GM12878 (cell line): Measurements from ENCODE around the gene PELI1. TPM values are rescaled to one million over a fixed set of nuclear protein-coding genes. Genes with fewer than 3 reads are reported as not detected.

Experiments
- ATAC-seq: fragments of 200-7000 bp; cut with Tn5 transposase; 3 replicates; pipeline ENCODE4 v1.9.1; 2020; ENCODE audit warnings: mild to moderate bottlenecking, moderate library complexity
- BruUV-seq: library from RNA; stranded (reverse); fragments of 400-500 nt; replicated peaks from 2 replicates; lab custom pipeline; 2021; lab: Mats Ljungman, UMichigan
- CTCF ChIA-PET: fragments of 300-600 bp; sonication (Branson Sonifier 250); formaldehyde crosslinking; extraction: SDS; loops from one replicate; lab custom pipeline; 2021; ENCODE audit warnings: inconsistent platforms; lab: Yijun Ruan, JAX
- POLR2A ChIA-PET: fragments of 350-600 bp; formaldehyde crosslinking; extraction: SDS; loops from one replicate; lab custom pipeline; 2021; ENCODE audit warnings: inconsistent platforms; lab: Charles Lee
- RAD21 ChIA-PET: fragments of 300-600 bp; sonication (Branson Sonifier 250); formaldehyde crosslinking; loops from one replicate; lab custom pipeline; 2023; ENCODE audit warnings: antibody characterized with exemption; ENCODE audit not compliant: unreplicated experiment; lab: Charles Lee
- SMC1A ChIA-PET: fragments of 300-600 bp; sonication (Branson Sonifier 250); formaldehyde crosslinking; loops from one replicate; lab custom pipeline; 2023; ENCODE audit not compliant: unreplicated experiment, uncharacterized antibody; lab: Charles Lee
- DNase-seq: peaks from one replicate; pipeline ENCODE4 v3.0.0-alpha.2; 2011; ENCODE audit warnings: low read depth, low spot score
- FAIRE-seq: peaks from 3 replicates; lab custom pipeline; 2011; peaks lifted over from hg19 to GRCh38; lab: Jason Lieb, UNC
- H2AFZ ChIP-seq: 2 replicates; pipeline ENCODE4 v1.6.0; 2011; ENCODE audit warnings: low read depth, low read length, control low read depth; ENCODE audit not compliant: control insufficient read depth
- H3K27ac ChIP-seq: 2 replicates; pipeline ENCODE4 v1.5.1; 2011; ENCODE audit warnings: control low read depth; ENCODE audit not compliant: control insufficient read depth, insufficient read depth
- H3K27me3 ChIP-seq, 2 experiments: replicated peaks in 1 of 2; 2 replicates each; pipeline versions ENCODE4 v1.6.0 to v1.6.1; 2011; ENCODE audit warnings: low read length in 1 of 2; ENCODE audit not compliant: control insufficient read depth in 2 of 2, insufficient read depth in 2 of 2
- H3K36me3 ChIP-seq, 2 experiments: 2 replicates each; pipeline ENCODE4 v1.5.1; 2011; ENCODE audit warnings: low read length in 1 of 2; ENCODE audit not compliant: control insufficient read depth in 2 of 2, insufficient read depth in 2 of 2
- H3K4me1 ChIP-seq: 2 replicates; pipeline ENCODE4 v1.6.1; 2011; ENCODE audit warnings: mild to moderate bottlenecking, low read length, moderate library complexity, mixed read lengths; ENCODE audit not compliant: control insufficient read depth, insufficient read depth
- H3K4me2 ChIP-seq: 2 replicates; pipeline ENCODE4 v1.6.0; 2011; ENCODE audit warnings: control low read depth; ENCODE audit not compliant: control insufficient read depth, insufficient read depth
- H3K4me3 ChIP-seq: fragments of 200-600 bp; sonication (generic); 2 replicates; pipeline ENCODE4 v1.5.1; 2016
- H3K79me2 ChIP-seq: 2 replicates; pipeline ENCODE4 v1.6.0; 2011; ENCODE audit warnings: low read length; ENCODE audit not compliant: control insufficient read depth, insufficient read depth
- H3K9ac ChIP-seq: 2 replicates; pipeline ENCODE4 v1.8.0; 2011; ENCODE audit warnings: low read length, control low read depth, mixed read lengths; ENCODE audit not compliant: control insufficient read depth, insufficient read depth
- H3K9me3 ChIP-seq: replicated peaks from 3 replicates; pipeline ENCODE4 v1.5.1; 2011; ENCODE audit warnings: mild to moderate bottlenecking, low read length; ENCODE audit not compliant: control insufficient read depth, insufficient read depth
- H4K20me1 ChIP-seq: 2 replicates; pipeline ENCODE4 v1.6.0; 2011; ENCODE audit not compliant: control insufficient read depth, insufficient read depth
- ASH2L ChIP-seq: fragments of 300-600, 200-600 bp; sonication (generic); IDR thresholded peaks from 2 replicates; pipeline ENCODE4 v1.6.1; 2017; ENCODE audit warnings: low read depth, mild to moderate bottlenecking, borderline replicate concordance
- ATF7 ChIP-seq: fragments of 450-650 bp; IDR thresholded peaks from 2 replicates; pipeline ENCODE4 v1.6.1; 2016; ENCODE audit warnings: low read depth, mild to moderate bottlenecking
- BHLHE40 ChIP-seq, 2 experiments: fragments of 450-650 bp in 1 of 2; IDR thresholded peaks; 2 replicates each; pipeline ENCODE4 v1.6.1; 2011 to 2017; ENCODE audit warnings: low read depth in 2 of 2, borderline replicate concordance in 1 of 2, improper control_type of control experiment in 1 of 2, low read length in 1 of 2, mild to moderate bottlenecking in 1 of 2
- CREM ChIP-seq: IDR thresholded peaks from 2 replicates; pipeline ENCODE4 v1.6.1; 2014; ENCODE audit warnings: antibody characterized with exemption, low read depth
- EED ChIP-seq: sonication (generic); IDR thresholded peaks from 2 replicates; pipeline ENCODE4 v1.6.1; 2016; ENCODE audit warnings: antibody characterized with exemption, low read depth
- EP300 ChIP-seq, 2 experiments: fragments of 150-350 bp in 1 of 2; IDR thresholded peaks; 2 replicates each; pipeline ENCODE4 v1.6.1; 2011 to 2012; ENCODE audit warnings: low read depth in 2 of 2, low read length in 2 of 2, borderline replicate concordance in 1 of 2, improper control_type of control experiment in 1 of 2, inconsistent platforms in 1 of 2; ENCODE audit not compliant: control insufficient read depth in 1 of 2
- ESRRA ChIP-seq: IDR thresholded peaks from 2 replicates; pipeline ENCODE4 v1.6.1; 2012; ENCODE audit warnings: mild to moderate bottlenecking, low read length, improper control_type of control experiment
- ETV6 ChIP-seq, 2 experiments: fragments of 450-650 bp in 1 of 2; IDR thresholded peaks in 1 of 2; conservative IDR thresholded peaks in 1 of 2; 2 replicates each; pipeline ENCODE4 v1.6.1; 2014; ENCODE audit warnings: antibody characterized with exemption in 1 of 2, borderline replicate concordance in 1 of 2, low read depth in 1 of 2, mild to moderate bottlenecking in 1 of 2, moderate library complexity in 1 of 2
- GATAD2B ChIP-seq: fragments of 450-650 bp; conservative IDR thresholded peaks from 2 replicates; pipeline ENCODE4 v1.6.1; 2017; ENCODE audit warnings: low read depth, mild to moderate bottlenecking, moderate library complexity
- IKZF2 ChIP-seq, 2 experiments: fragments of 450-650 bp; IDR thresholded peaks; 2 replicates each; pipeline ENCODE4 v1.6.1; 2017; ENCODE audit warnings: mild to moderate bottlenecking in 2 of 2, moderate library complexity in 2 of 2
- IRF5 ChIP-seq: fragments of 450-650 bp; IDR thresholded peaks from 2 replicates; pipeline ENCODE4 v1.6.1; 2017; ENCODE audit warnings: borderline replicate concordance
- MTA2 ChIP-seq: fragments of 450-650 bp; IDR thresholded peaks from 2 replicates; pipeline ENCODE4 v1.6.1; 2016; ENCODE audit warnings: low read depth, mild to moderate bottlenecking, moderate library complexity
- NBN ChIP-seq: fragments of 450-650 bp; IDR thresholded peaks from 2 replicates; pipeline ENCODE4 v1.6.1; 2016
- NR2F1 ChIP-seq: fragments of 450-650 bp; conservative IDR thresholded peaks from 2 replicates; pipeline ENCODE4 v1.6.1; 2017; ENCODE audit warnings: mild to moderate bottlenecking
- PAX5 ChIP-seq: IDR thresholded peaks from 2 replicates; pipeline ENCODE4 v1.6.1; 2011; ENCODE audit warnings: low read depth, low read length, borderline replicate concordance
- POLR2AphosphoS2 ChIP-seq: IDR thresholded peaks from 2 replicates; pipeline ENCODE4 v1.6.1; 2011; ENCODE audit warnings: low read depth, mild to moderate bottlenecking, low read length, improper control_type of control experiment, moderate library complexity
- RAD51 ChIP-seq: fragments of 450-650 bp; IDR thresholded peaks from 2 replicates; pipeline ENCODE4 v1.6.1; 2016; ENCODE audit warnings: moderate library complexity, mild to moderate bottlenecking, inconsistent platforms
- SIN3A ChIP-seq: IDR thresholded peaks from 2 replicates; pipeline ENCODE4 v1.6.1; 2012; ENCODE audit warnings: low read depth, low read length, improper control_type of control experiment
- SMARCA5 ChIP-seq: fragments of 450-650 bp; IDR thresholded peaks from 2 replicates; pipeline ENCODE4 v1.6.1; 2017; ENCODE audit warnings: mild to moderate bottlenecking
- SPI1 ChIP-seq: IDR thresholded peaks from 2 replicates; pipeline ENCODE4 v1.6.1; 2011; ENCODE audit warnings: low read depth, mild to moderate bottlenecking, low read length, moderate library complexity, borderline replicate concordance; ENCODE audit not compliant: insufficient read depth
- TCF7 ChIP-seq: IDR thresholded peaks from 2 replicates; pipeline ENCODE4 v1.6.1; 2014; ENCODE audit warnings: antibody characterized with exemption, borderline replicate concordance
- ZBED1 ChIP-seq: IDR thresholded peaks from 2 replicates; pipeline ENCODE4 v1.6.1; 2016; ENCODE audit warnings: borderline replicate concordance
- ZNF207 ChIP-seq: fragments of 450-650 bp; IDR thresholded peaks from 2 replicates; pipeline ENCODE4 v1.6.1; 2014; ENCODE audit warnings: antibody characterized with exemption, mild to moderate bottlenecking, borderline replicate concordance
- ZNF24 ChIP-seq: fragments of 450-650 bp; IDR thresholded peaks from 2 replicates; pipeline ENCODE4 v1.6.1; 2017; ENCODE audit warnings: antibody characterized with exemption, mild to moderate bottlenecking
- WGBS: methylation state at CpG from one replicate; pipeline ENCODE4 v1.1.6; 2016; ENCODE audit warnings: low lambda C conversion rate; ENCODE audit not compliant: insufficient replicate concordance, insufficient coverage; ENCODE audit errors: missing lambda C conversion rate; 5-methylcytosine and 5-hydroxymethylcytosine counted together
- in situ Hi-C: fragments of 300-500 bp; cut with MboI; formaldehyde crosslinking; loops from 9 replicates; pipeline ENCODE4 v1.14.3; 2018; ENCODE audit warnings: mixed read lengths
- intact Hi-C: fragments of 100-400 bp; cut with micrococcal nuclease; formaldehyde crosslinking; loops from one replicate; pipeline ENCODE4 v1.14.2; 2022; ENCODE audit not compliant: unreplicated experiment
- polyA plus RNA-seq, 11 experiments: library from polyadenylated mRNA; depleted of rRNA in 4 of 11; unstranded in 6 of 11; stranded (reverse) in 5 of 11; fragments of >200 nt; fragmentation: Nextera tagmentation in 4 of 11; fragmentation: Illumina TruSeq in 1 of 11; extraction: Ambion mirVana in 4 of 11; extraction: Trizol in 1 of 11; gene quantifications; 1 replicate in 1 of 11; 2 replicates in 10 of 11; pipeline versions ENCODE4 v1.2.1 to v1.2.3, GENCODE V29; 2011 to 2016; ENCODE audit warnings: inconsistent platforms in 2 of 11, missing spikeins in 2 of 11, low read depth in 1 of 11
- total RNA-seq, 4 experiments: library from RNA; depleted of rRNA in 3 of 4; stranded (reverse); fragments of >200 nt in 3 of 4; fragmentation: Illumina TruSeq in 1 of 4; extraction: Trizol in 1 of 4; gene quantifications; 2 replicates each; pipeline versions ENCODE4 v1.2.1 to v1.2.3, GENCODE V29; 2013 to 2021

The PELI1 gene
- total and polyA plus RNA-seq, 10 of the 15 experiments (the other 5 are each of a cell fraction or from before 2014, with no cell fraction given): 12.1 to 92.0 (median 39.8) TPM

GRCh38 chr2:64192125-64192479 is 47.9 kb upstream of the PELI1 start:
- ATAC-seq: peak; percentile 68
- H3K79me2 ChIP-seq: no peaks in the 10 kb centered on the region
- POLR2A ChIA-PET: interaction anchor here (0.9 to 1.3 kb wide), 3 partner anchors 11 to 23 kb away, joined by 3 to 11 read pairs (median 4); no protein-coding TSS in a partner anchor
- SMC1A ChIA-PET: interaction anchor here (0.8 to 3.1 kb wide), 13 partner anchors 12 to 126 kb away, joined by 3 to 30 read pairs (median 5); no protein-coding TSS in a partner anchor
- peak overlapping the region; percentile 41; the same call in 1 of the 2 replicates for H3K4me2 ChIP-seq
- H3K36me3 ChIP-seq: no peaks in the 10 kb centered on the region
- peak; percentile 89 for FAIRE-seq
- no peaks in the 10 kb centered on the region; the same call in 1 of the 3 replicates for H3K9me3 ChIP-seq
- H3K27me3 ChIP-seq: no peaks in the 10 kb centered on the region
- no peak overlapping the region for H3K27ac ChIP-seq
- in situ Hi-C loops: no loop called here
- RAD21 ChIA-PET: interaction anchor here (0.6 to 1.5 kb wide), 12 partner anchors 10 to 142 kb away, joined by 3 to 8 read pairs (median 4); no protein-coding TSS in a partner anchor
- peak overlapping the region; percentile 71 for H2AFZ ChIP-seq
- peak overlapping the region; percentile 12 for H3K9ac ChIP-seq
- WGBS: 65% methylated on average over 6 of the region's 6 CpGs
- CTCF ChIA-PET: interaction anchor here (0.9 to 1.3 kb wide), 3 partner anchors 22 to 136 kb away, joined by 3 to 4 read pairs (median 3); no protein-coding TSS in a partner anchor
- no TSS peak for BruUV-seq
- H3K4me3 ChIP-seq: no peak overlapping the region
- no peaks in the 10 kb centered on the region for H4K20me1 ChIP-seq
- intact Hi-C loops: no loop called here
- H3K4me1 ChIP-seq: peaks cover 26% of the 10 kb centered on the region
- no peak for DNase-seq
- TF ChIP-seq POLR2AphosphoS2 (no peak), BHLHE40 (IDR thresholded peaks at IDR 0.05; ENCODE audit: borderline replicate concordance in 1 of 2, low read depth in 2 of 2, low read length in 1 of 2) (no peak), RAD51 (no peak), ATF7 (no peak; the same call in 1 of the 2 replicates), ZBED1 (no peak), IRF5 (no peak), ESRRA (no peak), SIN3A (no peak), TCF7 (no peak), ETV6 (conservative IDR thresholded peaks at IDR 0.05 in 1 of 2, IDR thresholded peaks at IDR 0.05 in 1 of 2; ENCODE audit: borderline replicate concordance in 1 of 2, low read depth in 1 of 2) (peak in 1 of 2 experiments; percentile 56; a peak in 1 of 4 replicates), NR2F1 (no peak), ASH2L (no peak), EP300 (IDR thresholded peaks at IDR 0.05; ENCODE audit: borderline replicate concordance in 1 of 2, control insufficient read depth in 1 of 2, low read depth in 2 of 2, low read length in 2 of 2) (no peak), GATAD2B (no peak), NBN (no peak), ZNF207 (no peak), CREM (no peak; the same call in 1 of the 2 replicates), ZNF24 (no peak), IKZF2 (IDR thresholded peaks at IDR 0.05) (0 out of 4 replicates have a peak, but pooled peaks of 1 of the 2 experiments have one; percentile 28), SPI1 (peak; percentile 44; the same call in 1 of the 2 replicates), SMARCA5 (no peak), PAX5 (no peak), MTA2 (no peak), EED (peak; percentile 68)
